HG03520 (cell line): ENCODE measurements around the gene MT3.
"Not testable (repeated sequence)": the region's sequence is repeated elsewhere in the genome, so short reads cannot be mapped to it uniquely, and the experiment has no call there.

ENCODE experiments used
- ATAC-seq: cut with Tn5 transposase; IDR thresholded peaks from one replicate; pipeline ENCODE4 v1.9.1; 2021; ENCODE audit warnings: mild to moderate bottlenecking, moderate library complexity; ENCODE audit not compliant: unreplicated experiment

The MT3 gene

GRCh38 chr16:56608876-56609462 lies 19.6 kb downstream of the MT3 start:
- no peak for ATAC-seq

- peak; percentile 43 for ATAC-seq
Observed at GRCh38 chr16:56609463-56609921, 20.2 kb downstream of the MT3 start.

- no peak for ATAC-seq
Observed at GRCh38 chr16:56610017-56610608, 20.8 kb downstream of the MT3 start.

GRCh38 chr16:56610609-56611111 lies 21.3 kb downstream of the MT3 start:
- ATAC-seq: no peak

- no peak for ATAC-seq
Observed at GRCh38 chr16:56611281-56611833, 22.0 kb downstream of the MT3 start.

GRCh38 chr16:56613706-56614105 lies 24.4 kb downstream of the MT3 start:
- no peak for ATAC-seq

GRCh38 chr16:56614549-56614991 lies 25.2 kb downstream of the MT3 start:
- no peak for ATAC-seq

- no peak for ATAC-seq
Observed at GRCh38 chr16:56615353-56615752, 26.0 kb downstream of the MT3 start.

GRCh38 chr16:56616608-56617211 lies 27.4 kb downstream of the MT3 start:
- ATAC-seq: no peak

- no peak for ATAC-seq
Observed at GRCh38 chr16:56617212-56618085, 28.1 kb downstream of the MT3 start.

- no peak for ATAC-seq
Observed at GRCh38 chr16:56618138-56618537, 28.8 kb downstream of the MT3 start.

- ATAC-seq: no peak
Observed at GRCh38 chr16:56620339-56620897, 31.1 kb downstream of the MT3 start.

- ATAC-seq: not testable (repeated sequence)
Observed at GRCh38 chr16:56621665-56622445, 32.5 kb downstream of the MT3 start.

- not testable (repeated sequence) for ATAC-seq
Observed at GRCh38 chr16:56623184-56623583, 33.9 kb downstream of the MT3 start.

GRCh38 chr16:56623637-56624036 lies 34.3 kb downstream of the MT3 start:
- ATAC-seq: no peak

GRCh38 chr16:56625140-56625942 lies 36.0 kb downstream of the MT3 start, which contains the start of gene MT1E:
MT1E (plus strand) TSS chr16:56625781; CDS start chr16:56625852, 71 bp downstream.
- no peak for ATAC-seq

GRCh38 chr16:56625943-56626654 lies 36.8 kb downstream of the MT3 start:
- ATAC-seq: no peak

GRCh38 chr16:56626685-56627084 lies 37.4 kb downstream of the MT3 start:
- no peak for ATAC-seq
